ENCODE data around the gene TEKT3. TPM values are rescaled to one million over a fixed set of nuclear protein-coding genes. Genes with fewer than 3 reads are reported as not detected.

The TEKT3 gene
- total RNA-seq, 2 donors from 2014 or later: not detected

DNA sequence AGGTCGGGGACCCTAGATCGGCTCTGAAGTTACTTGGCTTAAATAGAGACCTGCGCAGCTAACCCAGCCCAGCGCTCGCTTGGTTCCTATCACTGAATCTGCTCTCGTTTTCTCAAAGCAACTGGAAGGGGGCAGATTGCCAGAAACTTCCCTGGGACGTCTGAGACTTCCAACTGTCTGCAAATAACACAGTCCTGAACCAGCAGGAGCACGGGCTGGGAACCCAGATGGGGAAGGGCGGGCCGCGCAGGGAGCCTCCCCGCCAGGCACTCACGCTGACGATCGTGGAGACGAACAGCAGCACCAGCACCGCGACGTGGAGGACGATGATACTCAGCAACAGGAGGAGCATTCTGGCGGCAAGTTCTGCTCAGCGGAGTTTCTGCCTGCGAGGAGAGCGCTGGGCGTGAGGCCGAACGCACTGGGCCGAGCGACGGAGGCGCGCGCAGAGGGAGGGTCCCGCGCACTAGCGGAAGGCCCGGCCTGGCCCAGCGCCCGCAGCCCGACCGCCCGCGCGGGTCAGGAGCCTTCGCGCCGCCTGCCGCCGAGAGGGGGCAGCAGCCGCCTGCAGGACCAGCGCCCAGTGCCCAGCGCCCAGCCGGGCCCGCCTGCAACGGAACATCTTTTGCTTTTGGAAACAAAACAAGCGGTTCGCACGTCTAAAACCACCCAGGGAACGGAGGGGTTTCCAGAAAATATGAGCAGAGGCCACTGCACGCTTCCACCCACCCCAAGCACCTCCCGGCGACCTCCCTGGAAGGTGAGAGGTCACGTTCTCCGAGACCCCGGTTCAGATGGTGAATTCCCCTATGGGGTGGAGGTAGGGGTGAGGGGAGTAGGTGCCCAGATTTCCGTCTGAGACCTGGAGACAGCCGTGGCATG lies 80.8 kb downstream of the TEKT3 start:
- DNase-seq (ENCODE audit: low spot score): peak; percentile 91
- Histone ChIP-seq H3K4me3 (peak overlapping the region; percentile 60 to 69), H3K27ac (peak overlapping the region; percentile 97 to 99), H3K27me3 (no peaks in the 10 kb centered on the region), H3K4me1 (peaks cover 0 to 57% of the 10 kb centered on the region in 2 donors), H3K9me3 (no peaks in the 10 kb centered on the region), H3K36me3 (peaks cover 42% of the 10 kb centered on the region)
- TF ChIP-seq, protein P1, sequence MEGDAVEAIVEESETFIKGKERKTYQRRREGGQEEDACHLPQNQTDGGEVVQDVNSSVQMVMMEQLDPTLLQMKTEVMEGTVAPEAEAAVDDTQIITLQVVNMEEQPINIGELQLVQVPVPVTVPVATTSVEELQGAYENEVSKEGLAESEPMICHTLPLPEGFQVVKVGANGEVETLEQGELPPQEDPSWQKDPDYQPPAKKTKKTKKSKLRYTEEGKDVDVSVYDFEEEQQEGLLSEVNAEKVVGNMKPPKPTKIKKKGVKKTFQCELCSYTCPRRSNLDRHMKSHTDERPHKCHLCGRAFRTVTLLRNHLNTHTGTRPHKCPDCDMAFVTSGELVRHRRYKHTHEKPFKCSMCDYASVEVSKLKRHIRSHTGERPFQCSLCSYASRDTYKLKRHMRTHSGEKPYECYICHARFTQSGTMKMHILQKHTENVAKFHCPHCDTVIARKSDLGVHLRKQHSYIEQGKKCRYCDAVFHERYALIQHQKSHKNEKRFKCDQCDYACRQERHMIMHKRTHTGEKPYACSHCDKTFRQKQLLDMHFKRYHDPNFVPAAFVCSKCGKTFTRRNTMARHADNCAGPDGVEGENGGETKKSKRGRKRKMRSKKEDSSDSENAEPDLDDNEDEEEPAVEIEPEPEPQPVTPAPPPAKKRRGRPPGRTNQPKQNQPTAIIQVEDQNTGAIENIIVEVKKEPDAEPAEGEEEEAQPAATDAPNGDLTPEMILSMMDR (IDR thresholded peaks at IDR 0.05): peak; percentile 90 to 95

- H3K27ac ChIP-seq: peak overlapping the region; percentile 97 to 99
- TF ChIP-seq, protein P1 (IDR thresholded peaks at IDR 0.05): no peak
- peak overlapping the region; percentile 10 to 69 for H3K4me3 ChIP-seq
- DNase-seq (ENCODE audit: low spot score): no peak
- H3K4me1 ChIP-seq: peaks cover 0 to 69% of the 10 kb centered on the region in 2 donors
- no peaks in the 10 kb centered on the region for H3K9me3 ChIP-seq
- no peaks in the 10 kb centered on the region for H3K27me3 ChIP-seq
- H3K36me3 ChIP-seq: peaks cover 69% of the 10 kb centered on the region
Observed at GRCh38 chr17:15257796-15258512, 83.4 kb downstream of the TEKT3 start.

DNA sequence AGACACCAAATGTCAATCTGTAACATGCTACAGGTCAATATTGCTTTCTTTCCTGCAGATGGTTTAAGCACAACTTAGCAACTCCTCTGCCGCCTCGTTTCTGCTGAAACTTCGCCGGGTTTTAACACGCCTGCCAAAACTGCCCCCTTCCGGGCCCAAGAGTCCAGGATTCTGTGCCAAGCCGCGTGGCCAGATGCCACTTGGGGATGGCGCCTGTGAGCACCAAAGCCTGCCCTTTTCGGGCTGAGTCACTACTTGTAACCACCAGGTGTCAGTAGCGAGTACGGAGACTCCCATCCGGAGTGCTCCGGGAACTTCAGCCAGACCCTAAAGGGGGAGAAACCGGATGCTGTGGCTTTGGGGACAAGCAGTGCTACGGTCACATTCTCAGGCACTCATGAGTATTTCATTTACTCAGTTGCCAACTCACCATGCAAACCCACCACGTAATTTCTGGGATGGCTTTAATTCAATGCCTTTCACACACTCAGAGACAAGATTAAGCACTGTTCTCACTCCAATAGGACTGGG lies 84.1 kb downstream of the TEKT3 start:
- H3K4me1 ChIP-seq: peaks cover 0 to 75% of the 10 kb centered on the region in 2 donors
- peak overlapping the region; percentile 97 to 99 for H3K27ac ChIP-seq
- peak; percentile 90 for DNase-seq (ENCODE audit: low spot score)
- H3K9me3 ChIP-seq: no peaks in the 10 kb centered on the region
- peaks cover 75% of the 10 kb centered on the region for H3K36me3 ChIP-seq
- TF ChIP-seq, protein P1 (IDR thresholded peaks at IDR 0.05): peak; percentile 77 to 94
- no peaks in the 10 kb centered on the region for H3K27me3 ChIP-seq
- peak overlapping the region; percentile 10 to 24 for H3K4me3 ChIP-seq

DNA sequence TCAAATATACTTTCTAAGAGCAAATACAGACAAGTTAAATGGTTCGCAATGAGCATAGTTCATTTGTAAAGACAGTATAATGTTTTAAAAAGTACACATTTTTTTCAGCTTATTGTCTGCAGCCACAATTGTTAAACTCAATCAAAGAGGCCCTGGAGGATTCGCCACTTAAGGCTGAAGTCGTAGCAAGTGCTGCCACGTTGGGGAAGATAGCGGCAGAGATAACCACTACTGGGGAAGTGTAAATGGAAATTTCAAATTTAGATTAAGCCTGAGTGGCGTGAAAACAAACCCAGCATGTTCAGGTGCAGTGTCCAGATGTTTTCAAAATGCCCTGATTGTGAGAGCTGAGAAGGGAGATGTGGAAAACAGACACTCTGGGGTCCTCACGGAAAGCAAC lies 84.7 kb downstream of the TEKT3 start:
- Histone ChIP-seq H3K4me1 (peaks cover 0 to 82% of the 10 kb centered on the region in 2 donors), H3K4me3 (peak overlapping the region; percentile 10 to 24), H3K27ac (peak overlapping the region; percentile 97 to 99), H3K9me3 (no peaks in the 10 kb centered on the region), H3K36me3 (peaks cover 81% of the 10 kb centered on the region), H3K27me3 (no peaks in the 10 kb centered on the region)
- DNase-seq (ENCODE audit: low spot score): no peak
- TF ChIP-seq, protein P1 (IDR thresholded peaks at IDR 0.05): no peak

- DNase-seq (ENCODE audit: low spot score): no peak
- H3K36me3 ChIP-seq: peaks cover 89% of the 10 kb centered on the region
- no peaks in the 10 kb centered on the region for H3K27me3 ChIP-seq
- no peaks in the 10 kb centered on the region for H3K9me3 ChIP-seq
- H3K4me1 ChIP-seq: peaks cover 0 to 90% of the 10 kb centered on the region in 2 donors
- H3K27ac ChIP-seq: peak overlapping the region; percentile 46 to 99
- no peak overlapping the region for H3K4me3 ChIP-seq
- TF ChIP-seq, protein P1 (IDR thresholded peaks at IDR 0.05): no peak
Observed at GRCh38 chr17:15255713-15256454, 85.5 kb downstream of the TEKT3 start.
